ENCODE data around the gene GAB2.

The GAB2 gene

GRCh38 chr11:78339945-78340344 is 77.7 kb downstream of the GAB2 start:
- DNase-seq, result no peak

DNA sequence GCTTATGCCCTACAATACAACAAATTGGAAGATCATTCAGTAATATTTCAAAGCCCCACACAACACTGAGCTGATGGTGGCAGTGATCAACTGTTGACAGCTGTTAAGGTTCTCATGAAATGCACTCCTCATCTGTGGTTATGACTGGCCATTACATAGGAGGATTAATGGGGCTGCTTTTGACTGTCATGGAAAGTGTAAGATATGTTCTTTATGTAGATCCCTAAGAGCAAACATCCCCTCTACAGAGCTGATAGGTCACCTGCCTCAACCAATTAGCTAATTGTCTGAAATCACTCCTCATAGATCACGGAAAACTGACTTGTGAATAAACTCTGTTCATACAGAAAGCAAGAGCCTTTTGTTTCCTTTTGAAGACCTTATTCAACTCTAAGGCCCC is 78.1 kb downstream of the GAB2 start:
- DNase-seq, result no peak

DNA sequence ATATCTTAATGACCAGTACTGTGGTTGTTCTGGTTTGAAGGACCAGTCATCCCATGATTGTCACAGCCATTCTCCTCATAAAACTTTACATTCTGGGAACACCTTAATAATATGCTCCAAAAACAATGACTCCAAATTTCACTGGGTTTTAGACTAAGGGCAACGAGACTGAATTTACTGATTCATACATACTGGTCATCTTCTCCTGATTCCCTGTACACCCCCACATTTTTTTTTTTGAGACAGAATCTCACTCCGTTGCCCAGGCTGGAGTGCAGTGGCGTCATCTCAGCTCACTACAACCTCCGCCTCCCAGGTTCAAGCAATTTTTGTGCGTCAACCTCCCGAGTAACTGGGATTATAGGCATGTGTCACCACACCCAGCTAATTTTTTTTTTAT is 78.9 kb downstream of the GAB2 start:
- DNase-seq, result no peak

- no peak for DNase-seq
Observed at GRCh38 chr11:78338138-78338537, 79.5 kb downstream of the GAB2 start.

- DNase-seq, result no peak
Observed at GRCh38 chr11:78337554-78337924, 80.1 kb downstream of the GAB2 start.

GRCh38 chr11:78336877-78337553 is 80.6 kb downstream of the GAB2 start:
- no peak for DNase-seq

- DNase-seq, result no peak
Observed at GRCh38 chr11:78334109-78334508, 83.5 kb downstream of the GAB2 start.

DNA sequence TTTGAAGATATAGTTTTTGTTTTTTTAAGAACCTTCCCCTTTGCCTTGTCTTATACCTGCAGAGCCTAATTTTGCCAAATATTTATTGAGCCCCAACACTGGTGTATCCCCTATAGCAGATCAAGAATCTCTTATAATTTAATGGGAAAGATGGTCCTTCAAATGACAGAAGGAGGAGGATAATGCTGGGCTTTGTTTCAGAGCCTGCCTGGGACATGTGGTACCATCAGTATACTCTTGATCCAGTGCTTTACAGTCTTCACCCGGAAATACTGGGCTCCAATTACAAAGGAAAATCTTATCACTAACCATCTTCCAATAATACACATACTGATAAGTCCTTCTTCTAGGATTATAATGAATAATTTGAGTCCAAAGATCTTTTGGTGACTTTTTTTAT is 84.7 kb downstream of the GAB2 start:
- no peak for DNase-seq

DNA sequence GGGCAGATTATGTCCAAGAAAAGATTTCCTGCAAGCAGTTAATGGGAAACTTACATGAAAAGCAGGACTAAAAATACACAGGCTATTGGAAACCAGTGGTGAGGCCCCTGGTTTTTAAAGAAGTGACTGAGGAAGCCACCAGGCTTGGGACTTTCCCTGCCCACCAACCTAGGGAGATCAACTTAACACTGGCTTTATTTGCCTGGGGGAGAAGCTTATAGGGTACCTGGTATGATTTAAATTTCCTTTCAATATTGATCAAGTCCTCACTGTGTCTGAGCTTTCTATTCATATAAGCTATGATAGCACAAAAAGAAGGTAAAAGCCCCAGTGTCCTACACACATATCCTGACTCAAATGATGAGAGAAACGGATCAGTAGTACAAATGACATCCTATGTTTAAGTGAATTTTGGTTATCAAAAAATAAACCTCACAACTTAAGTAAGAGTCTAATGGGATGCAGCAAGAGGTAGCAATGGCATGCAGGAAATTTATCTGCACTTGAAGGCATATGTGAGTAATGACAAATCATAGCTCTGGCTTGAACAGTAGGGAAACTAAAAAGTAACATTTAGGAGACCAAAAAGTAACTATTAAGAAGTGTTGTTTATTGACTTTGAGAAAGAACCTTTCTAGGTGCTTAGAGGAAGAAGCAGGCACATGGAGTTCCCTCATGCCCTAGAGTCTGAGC is 85.3 kb downstream of the GAB2 start:
- DNase-seq, result no peak

DNA sequence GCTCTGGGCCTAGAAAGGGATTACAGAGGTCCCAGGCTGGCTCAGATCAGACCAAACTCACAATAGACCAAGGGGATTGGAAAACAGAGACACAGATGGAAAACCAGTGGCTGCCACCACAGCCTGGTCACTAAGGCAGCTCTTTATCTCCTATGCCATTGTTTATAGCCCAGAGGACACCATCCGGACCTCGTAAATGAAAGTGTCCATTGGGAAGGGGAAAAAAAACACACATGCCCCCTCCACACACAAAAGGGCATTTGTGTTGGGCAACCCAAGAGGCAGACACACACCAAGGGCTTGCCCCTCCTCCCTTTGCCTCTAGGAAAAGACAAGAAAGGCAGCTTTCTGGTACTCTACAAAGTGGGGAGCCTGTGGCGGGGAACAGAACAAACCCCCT is 85.9 kb downstream of the GAB2 start:
- no peak for DNase-seq

DNA sequence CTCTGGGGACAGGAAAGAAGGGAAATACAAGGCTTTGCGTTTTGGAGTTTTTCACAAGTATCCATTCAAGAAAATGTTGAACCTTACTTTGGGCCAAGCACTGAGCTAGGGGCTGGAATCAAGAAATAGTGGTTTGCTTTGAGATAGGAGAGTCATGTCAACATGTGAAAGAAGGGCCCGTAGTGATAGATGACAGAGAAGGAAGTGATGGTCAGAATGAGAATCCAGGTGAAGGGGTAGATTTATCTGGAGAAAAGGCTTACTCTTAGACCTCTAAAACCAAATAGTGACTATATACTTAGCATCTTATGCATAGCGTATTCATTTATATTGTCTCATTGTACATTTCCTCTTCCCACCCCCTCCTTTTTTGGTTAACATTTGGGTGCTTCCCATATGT is 87.3 kb downstream of the GAB2 start:
- DNase-seq, result no peak

GRCh38 chr11:78327945-78328344 is 89.7 kb downstream of the GAB2 start:
- no peak for DNase-seq

DNA sequence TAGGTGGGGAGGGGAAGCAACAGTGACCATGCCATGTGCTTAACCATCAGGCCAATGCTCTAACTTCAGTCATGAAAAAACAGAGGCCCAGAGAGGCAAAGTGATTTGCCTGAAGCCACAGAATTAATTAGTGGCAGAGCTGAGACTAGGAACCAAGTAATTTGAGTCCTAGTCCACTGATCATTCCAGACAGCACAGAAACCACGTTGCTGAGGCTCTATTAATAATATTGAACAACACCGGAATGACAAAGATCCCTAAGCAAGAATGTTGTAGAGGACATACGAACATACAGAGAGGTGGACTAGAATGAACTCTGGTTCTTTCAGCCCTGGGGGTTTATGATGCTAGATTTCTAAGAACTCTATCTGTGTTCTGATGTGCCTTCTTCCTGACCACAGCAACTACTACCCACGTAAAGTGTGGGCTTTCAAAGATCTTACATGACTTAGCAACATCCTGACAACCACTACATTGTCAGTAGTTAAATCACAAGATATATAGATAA is 92.3 kb downstream of the GAB2 start:
- DNase-seq, result no peak

- DNase-seq, result no peak
Observed at GRCh38 chr11:78323363-78323762, 94.3 kb downstream of the GAB2 start.

GRCh38 chr11:78319453-78319955 is 98.1 kb downstream of the GAB2 start:
- peak; percentile 82 for DNase-seq

DNA sequence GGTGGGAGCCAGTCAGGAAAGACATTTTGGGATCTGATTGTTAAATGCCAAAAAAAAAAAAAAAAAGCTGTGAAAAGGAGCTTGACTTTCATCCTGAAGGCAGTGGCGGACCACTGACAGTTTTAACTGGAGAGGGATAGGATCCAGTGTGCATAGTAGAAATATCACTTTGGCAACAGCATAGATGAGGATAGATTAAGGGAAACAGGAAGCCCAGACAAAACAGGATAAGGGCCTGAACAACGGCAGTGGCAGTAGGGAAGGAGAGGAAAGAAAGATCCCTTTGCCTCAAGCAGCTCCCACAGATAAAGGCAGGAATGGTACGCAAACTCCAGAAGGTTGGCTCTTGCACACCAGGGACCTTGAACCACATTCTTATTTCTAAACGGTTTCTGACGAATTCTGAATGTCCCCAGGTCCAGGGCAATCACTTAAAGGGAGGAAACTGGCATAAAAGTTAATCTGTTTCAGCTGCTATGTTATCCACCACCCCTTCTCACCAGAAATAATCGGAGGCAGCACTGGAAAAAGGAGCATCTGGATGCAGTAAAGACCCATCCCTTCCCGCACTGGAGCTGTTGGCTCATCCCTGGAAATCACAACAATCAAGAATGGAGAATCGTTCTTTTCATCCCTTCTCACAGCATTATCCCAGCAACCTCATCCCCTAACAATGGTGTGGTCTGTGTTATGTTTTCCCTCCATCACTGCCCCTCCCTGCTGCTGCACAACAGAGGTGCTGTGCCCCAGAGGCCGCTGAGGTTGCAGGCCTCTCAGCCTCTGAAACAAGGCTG is 99.1 kb downstream of the GAB2 start:
- peak; percentile 22 for DNase-seq

- DNase-seq, result no peak
Observed at GRCh38 chr11:78315724-78316123, 101.9 kb downstream of the GAB2 start.

- DNase-seq, result no peak
Observed at GRCh38 chr11:78314762-78315161, 102.9 kb downstream of the GAB2 start.

DNA sequence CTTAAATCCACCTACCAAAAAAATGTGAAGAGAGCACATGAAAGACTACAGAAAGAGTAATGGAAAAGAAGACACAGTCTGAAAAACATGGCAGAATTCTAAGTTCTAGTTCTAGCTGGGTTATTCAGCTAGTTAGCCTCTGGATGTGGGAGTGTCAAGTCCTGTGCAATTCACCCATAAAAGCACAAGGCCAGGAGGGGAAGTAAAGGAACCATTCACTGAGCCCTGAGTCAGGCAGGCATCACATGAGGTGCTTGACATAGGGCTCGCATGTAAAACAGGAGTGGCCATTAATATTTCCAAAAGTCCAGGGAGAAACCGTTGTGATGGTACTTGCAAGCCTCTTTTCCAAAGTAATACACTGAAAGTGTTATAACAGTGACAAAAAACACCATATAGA is 103.7 kb downstream of the GAB2 start:
- DNase-seq, result no peak

DNA sequence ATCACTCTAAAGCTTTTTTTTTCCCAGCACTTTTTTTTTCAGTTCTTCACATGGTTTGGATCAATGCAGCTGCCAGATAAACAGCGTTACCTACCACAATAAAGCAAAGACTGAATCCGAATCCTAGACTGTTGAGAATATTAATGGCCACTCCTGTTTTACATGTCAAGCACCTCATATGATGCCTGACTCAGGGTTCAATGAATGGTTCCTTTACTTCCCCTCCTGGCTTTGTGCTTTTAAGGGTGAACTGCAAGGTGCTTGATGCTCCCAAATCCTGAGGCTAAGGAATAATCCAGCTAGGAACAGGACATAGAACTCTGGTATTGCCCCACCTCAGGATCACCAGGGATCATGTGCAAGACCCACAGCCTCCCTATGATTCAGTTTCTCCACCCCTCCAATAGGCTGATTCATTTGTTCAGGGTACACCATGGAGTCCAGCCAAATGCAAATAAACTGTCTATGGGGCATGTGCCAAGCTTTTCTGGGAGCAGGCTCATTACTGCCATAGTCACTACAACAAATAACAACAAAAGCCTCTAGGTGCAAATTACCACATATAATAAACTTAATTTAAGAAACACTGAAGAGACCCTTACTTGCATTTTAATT is 104.3 kb downstream of the GAB2 start:
- DNase-seq, result no peak

DNA sequence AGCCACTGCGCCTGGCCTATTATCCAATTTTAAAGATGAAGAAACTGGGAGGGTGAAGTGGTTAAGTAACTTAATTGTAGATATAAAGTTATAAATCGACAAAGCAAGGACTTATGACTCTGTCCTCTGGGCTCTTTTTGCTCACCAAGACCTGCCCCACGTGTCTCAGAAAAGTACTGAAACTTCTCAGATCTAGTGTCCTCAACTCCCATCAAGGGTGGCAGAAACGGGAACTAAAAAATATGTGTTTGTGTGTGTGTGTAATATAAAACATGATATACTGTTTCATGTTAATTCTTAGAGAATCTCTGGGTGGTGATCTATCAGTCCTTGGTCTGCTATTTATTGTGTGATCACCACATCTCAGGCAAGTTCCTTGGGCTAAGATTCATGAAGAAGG is 104.9 kb downstream of the GAB2 start:
- no peak for DNase-seq

DNA sequence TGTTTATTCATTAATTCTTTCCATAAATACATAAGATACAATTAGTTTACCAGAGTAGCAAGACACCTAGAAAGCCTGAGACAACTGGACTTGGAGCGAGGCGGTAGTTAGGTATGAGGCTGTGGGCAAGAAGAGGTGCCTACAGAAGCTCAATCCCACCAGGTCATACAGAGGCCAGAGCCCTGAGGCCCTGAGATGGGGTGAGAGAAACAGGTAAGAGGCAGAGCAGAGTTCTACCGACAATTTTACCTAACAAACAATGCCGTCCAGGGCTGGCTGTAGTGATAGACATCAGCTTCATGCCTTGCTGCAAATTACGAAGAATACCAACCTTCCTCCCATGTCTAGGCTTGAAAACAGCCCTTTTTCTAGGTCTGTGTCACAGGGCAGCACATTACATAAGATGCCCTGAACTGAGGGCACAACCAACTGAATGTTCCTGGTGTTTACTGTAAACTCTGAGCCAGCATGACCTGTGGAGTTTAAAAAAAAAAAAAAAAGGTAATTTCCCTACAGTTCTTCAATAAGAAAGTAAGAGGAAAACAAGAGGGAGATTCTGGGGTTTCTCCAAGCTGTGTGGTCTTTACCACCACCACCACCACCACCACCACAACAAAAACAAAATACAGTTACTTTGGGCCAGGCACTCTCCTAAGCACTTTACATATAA is 105.8 kb downstream of the GAB2 start:
- no peak for DNase-seq

DNA sequence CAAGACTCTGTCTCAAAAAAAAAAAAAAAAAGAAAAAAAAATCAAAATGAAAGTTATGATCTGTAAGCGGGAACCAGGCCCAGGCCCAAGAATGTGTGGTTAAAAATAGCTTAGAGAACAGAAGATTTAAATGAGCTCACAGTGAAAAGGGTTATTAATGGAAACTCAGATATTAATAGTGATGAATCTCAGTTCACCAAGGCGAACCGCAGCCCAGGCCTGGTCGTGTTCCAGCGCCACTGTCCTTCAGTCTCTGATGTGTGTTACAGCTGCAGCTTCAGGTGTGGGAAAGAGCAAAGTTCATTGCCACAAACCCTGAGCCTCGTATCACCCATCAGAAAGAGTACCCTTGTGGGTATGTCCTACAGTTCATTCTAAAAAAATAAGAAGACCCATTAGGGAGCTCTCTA is 107.1 kb downstream of the GAB2 start:
- no peak for DNase-seq
